Type B pancreatic cell (in vitro differentiated cells): ENCODE data around the gene VSTM2L. TPM values are rescaled to one million over a fixed set of nuclear protein-coding genes. Genes with fewer than 3 reads are reported as not detected.
A peak's percentile ranks its signal among the peaks of the same experiment; 100 is the strongest.

Source experiments
- DNase-seq: peaks from one replicate; pipeline ENCODE4 v3.0.0; 2021; ENCODE audit warnings: mixed read lengths; ENCODE audit not compliant: unreplicated experiment; ENCODE audit errors: extremely low spot score
- H3K27ac Mint-ChIP-seq: 2 replicates; pipeline ENCODE4 v1.8.0; 2021; ENCODE audit warnings: mild to moderate bottlenecking, mixed read lengths
- H3K27me3 Mint-ChIP-seq: 2 replicates; pipeline ENCODE4 v1.8.0; 2021; ENCODE audit warnings: mixed read lengths
- H3K36me3 Mint-ChIP-seq: 2 replicates; pipeline ENCODE4 v1.8.0; 2021; ENCODE audit warnings: mixed read lengths
- H3K4me1 Mint-ChIP-seq: one replicate; pipeline ENCODE4 v1.8.0; 2021; ENCODE audit warnings: mixed read lengths; ENCODE audit not compliant: unreplicated experiment
- H3K4me3 Mint-ChIP-seq: 2 replicates; pipeline ENCODE4 v1.8.0; 2021; ENCODE audit warnings: mild to moderate bottlenecking, mixed read lengths
- H3K9me3 Mint-ChIP-seq: 2 replicates; pipeline ENCODE4 v1.8.0; 2021; ENCODE audit warnings: mixed read lengths
- CTCF ChIP-seq: fragments of 200-600 bp; sonication (generic); conservative IDR thresholded peaks from 2 replicates; pipeline ENCODE4 v1.5.0; 2021; ENCODE audit warnings: antibody characterized with exemption, mild to moderate bottlenecking
- total RNA-seq: library from RNA; stranded (reverse); gene quantifications from 2 replicates; pipeline ENCODE4 v1.2.1, GENCODE V29; 2021; ENCODE audit warnings: low replicate concordance

The VSTM2L gene
- total RNA-seq, 1 donor from 2014 or later, result 11.4 TPM

- H3K9me3 Mint-ChIP-seq, result no peaks in the 10 kb centered on the region
- H3K27ac Mint-ChIP-seq, result no peak overlapping the region
- H3K4me1 Mint-ChIP-seq, result peaks cover 16% of the 10 kb centered on the region
- peaks cover 4% of the 10 kb centered on the region for H3K36me3 Mint-ChIP-seq
- TF ChIP-seq CTCF, result no peak
- H3K27me3 Mint-ChIP-seq, result no peaks in the 10 kb centered on the region
- H3K4me3 Mint-ChIP-seq, result no peak overlapping the region
- DNase-seq, result peak; percentile 52
Observed at GRCh38 chr20:37973059-37973910, 70.4 kb downstream of the VSTM2L start.

DNA sequence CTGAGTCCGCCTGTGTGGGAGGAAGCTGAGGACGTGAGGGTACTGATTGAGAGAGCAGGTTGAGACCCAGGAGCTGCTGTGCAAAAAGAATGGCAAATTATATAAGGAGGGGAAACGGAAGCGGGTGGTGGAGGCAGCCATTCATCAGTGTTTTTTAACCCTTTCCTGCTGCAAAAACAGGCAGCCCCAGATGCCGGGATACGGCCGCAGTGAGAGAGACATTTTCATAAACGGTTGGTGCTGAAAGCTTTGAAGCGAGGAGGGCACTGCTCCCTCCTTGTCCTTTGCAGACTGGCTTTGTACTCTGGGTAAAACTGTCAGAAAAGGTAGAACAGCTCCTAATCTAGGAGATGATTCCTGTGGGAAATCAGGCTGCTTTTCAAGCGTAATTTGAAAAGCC lies 74.0 kb downstream of the VSTM2L start:
- H3K36me3 Mint-ChIP-seq, result peaks cover 6% of the 10 kb centered on the region

GRCh38 chr20:37977338-37977737 lies 74.4 kb downstream of the VSTM2L start:
- peaks cover 6% of the 10 kb centered on the region for H3K36me3 Mint-ChIP-seq

More for the DNA sequence above, 74.0 kb downstream of the VSTM2L start:
- Mint-ChIP-seq H3K9me3 (no peaks in the 10 kb centered on the region), H3K27ac (no peak overlapping the region), H3K27me3 (no peaks in the 10 kb centered on the region), H3K4me3 (peak overlapping the region; percentile 65), H3K4me1 (peaks cover 16% of the 10 kb centered on the region)
- DNase-seq, result peak; percentile 49
- no peak for TF ChIP-seq CTCF

GRCh38 chr20:37977786-37978185 lies 74.9 kb downstream of the VSTM2L start:
- no peak for TF ChIP-seq CTCF
- Mint-ChIP-seq H3K9me3 (no peaks in the 10 kb centered on the region), H3K4me1 (peaks cover 16% of the 10 kb centered on the region), H3K27ac (no peak overlapping the region), H3K36me3 (peaks cover 7% of the 10 kb centered on the region), H3K4me3 (no peak overlapping the region), H3K27me3 (no peaks in the 10 kb centered on the region)
- peak; percentile 25 for DNase-seq

More at GRCh38 chr20:37977338-37977737, 74.4 kb downstream of the VSTM2L start:
- Mint-ChIP-seq H3K27me3 (no peaks in the 10 kb centered on the region), H3K9me3 (no peaks in the 10 kb centered on the region), H3K27ac (no peak overlapping the region), H3K4me3 (no peak overlapping the region), H3K4me1 (peaks cover 16% of the 10 kb centered on the region)
- DNase-seq, result peak; percentile 24
- TF ChIP-seq CTCF, result no peak

- Mint-ChIP-seq H3K36me3 (peaks cover 9% of the 10 kb centered on the region), H3K27me3 (no peaks in the 10 kb centered on the region), H3K27ac (no peak overlapping the region), H3K4me1 (peaks cover 16% of the 10 kb centered on the region), H3K4me3 (no peak overlapping the region), H3K9me3 (no peaks in the 10 kb centered on the region)
- peak; percentile 45 for TF ChIP-seq CTCF
- peak; percentile 40 for DNase-seq
Observed at GRCh38 chr20:37979021-37979985, 76.4 kb downstream of the VSTM2L start.
